ENCODE data around the gene PDCD4. TPM values are rescaled to one million over a fixed set of nuclear protein-coding genes. Genes with fewer than 3 reads are reported as not detected.

The PDCD4 gene
- total RNA-seq, 1 experiment from 2014 or later = 19.4 TPM

GRCh38 chr10:110918643-110919348 lies 47.1 kb downstream of the PDCD4 start, which contains the start of gene BBIP1:
TSS of gene BBIP1 (minus strand) at chr10:110919180. CDS start at chr10:110918157, 1,023 bp downstream.
- Histone ChIP-seq H3K9ac (ENCODE audit: low read length) (peak within 1 kb of the TSS; percentile 86), H3K4me1 (ENCODE audit: insufficient read depth, low read length) (peaks cover 36% of the 10 kb centered on the region), H3K4me2 (ENCODE audit: low read length) (peak within 1 kb of the TSS; percentile 92), H3K27ac (ENCODE audit: low read length) (peak within 1 kb of the TSS; percentile 85), H3F3A (ENCODE audit: low read length, unreplicated experiment) (no peaks in the 10 kb centered on the region), H3K4me3 (ENCODE audit: low read length) (peak within 1 kb of the TSS; percentile 83), H3K79me2 (ENCODE audit: low read length) (peaks cover 47% of the 10 kb centered on the region), H3K27me3 (ENCODE audit: low read length) (no peaks in the 10 kb centered on the region), H3K9me3 (ENCODE audit: low read length) (no peaks in the 10 kb centered on the region), H3K9me2 (replicated peaks; ENCODE audit: low read length) (no peaks in the 10 kb centered on the region), H4K20me1 (ENCODE audit: low read length) (peaks cover 8% of the 10 kb centered on the region; the same call in 1 of the 2 replicates), H2AFZ (ENCODE audit: low read length) (peak within 1 kb of the TSS; percentile 89), H3K36me3 (ENCODE audit: low read depth, low read length) (no peaks in the 10 kb centered on the region)
- CTCF ChIA-PET = interaction anchor here (0.6 to 1.1 kb wide), 7 partner anchors 29 to 582 kb away, joined by 3 to 6 read pairs (median 3); no protein-coding TSS in a partner anchor
- POLR2A ChIA-PET (ENCODE audit: unreplicated experiment) = interaction anchor here (0.6 to 1.0 kb wide), 12 partner anchors 10 to 700 kb away, joined by 3 to 17 read pairs (median 5); partner anchors contain the start of gene PDCD4
- intact Hi-C loops (cut with micrococcal nuclease) = loop anchor here (2.0 to 5.0 kb wide), 5 partner anchors 36 to 611 kb away; no protein-coding TSS in a partner anchor
- no TSS peak for BruUV-seq (replicated peaks)
- DNase-seq = peak; percentile 98
- peak; percentile 83 for ATAC-seq
- TF ChIP-seq CTCF (conservative IDR thresholded peaks at IDR 0.05; ENCODE audit: low read depth, low read length) = no peak
- TF ChIP-seq EZH2 (IDR thresholded peaks at IDR 0.05; ENCODE audit: low read length, unreplicated experiment) = no peak
- TF ChIP-seq EZH2phosphoT487 (IDR thresholded peaks at IDR 0.05; ENCODE audit: borderline replicate concordance, low read length) = no peak

- H3K9me3 ChIP-seq (ENCODE audit: low read length) = no peaks in the 10 kb centered on the region
- no TSS peak for BruUV-seq (replicated peaks)
- H3K9ac ChIP-seq (ENCODE audit: low read length) = peak within 1 kb of the TSS; percentile 86
- no peaks in the 10 kb centered on the region for H3F3A ChIP-seq (ENCODE audit: low read length, unreplicated experiment)
- peak within 1 kb of the TSS; percentile 83 for H3K4me3 ChIP-seq (ENCODE audit: low read length)
- peaks cover 54% of the 10 kb centered on the region for H3K79me2 ChIP-seq (ENCODE audit: low read length)
- intact Hi-C loops (cut with micrococcal nuclease) = loop anchor here (2.0 to 5.0 kb wide), 5 partner anchors 37 to 612 kb away; no protein-coding TSS in a partner anchor
- H3K4me1 ChIP-seq (ENCODE audit: insufficient read depth, low read length) = peaks cover 40% of the 10 kb centered on the region
- H4K20me1 ChIP-seq (ENCODE audit: low read length) = peaks cover 8% of the 10 kb centered on the region; the same call in 1 of the 2 replicates
- H2AFZ ChIP-seq (ENCODE audit: low read length) = peak within 1 kb of the TSS; percentile 89
- peak; percentile 25 for ATAC-seq
- no peaks in the 10 kb centered on the region for H3K36me3 ChIP-seq (ENCODE audit: low read depth, low read length)
- no peaks in the 10 kb centered on the region for H3K27me3 ChIP-seq (ENCODE audit: low read length)
- ChIA-PET POLR2A (ENCODE audit: unreplicated experiment) (interaction anchor here (0.6 to 1.0 kb wide), 7 partner anchors 9 to 699 kb away, joined by 3 to 17 read pairs (median 6); no protein-coding TSS in a partner anchor), CTCF (interaction anchor here (0.6 to 1.1 kb wide), 5 partner anchors 28 to 583 kb away, joined by 3 to 6 read pairs (median 3); no protein-coding TSS in a partner anchor)
- TF ChIP-seq CTCF (conservative IDR thresholded peaks at IDR 0.05; ENCODE audit: low read depth, low read length) = no peak
- TF ChIP-seq EZH2 (IDR thresholded peaks at IDR 0.05; ENCODE audit: low read length, unreplicated experiment) = no peak
- TF ChIP-seq EZH2phosphoT487 (IDR thresholded peaks at IDR 0.05; ENCODE audit: borderline replicate concordance, low read length) = no peak
- H3K9me2 ChIP-seq (replicated peaks; ENCODE audit: low read length) = no peaks in the 10 kb centered on the region
- DNase-seq = peak; percentile 51
- peak within 1 kb of the TSS; percentile 85 for H3K27ac ChIP-seq (ENCODE audit: low read length)
- peak within 1 kb of the TSS; percentile 92 for H3K4me2 ChIP-seq (ENCODE audit: low read length)
These were observed 47.7 kb downstream of the PDCD4 start, which contains the start of gene SHOC2 for GRCh38 chr10:110919349-110919931. TSS of gene SHOC2 (plus strand) at chr10:110919604. CDS start at chr10:110964359, 44,755 bp downstream.
